Dendritic cell treated with granulocyte-macrophage colony-stimulating factor and Interleukin-4, amounts not matched to agents 40 ng/mL and 50 ng/mL, for 4 days (primary cell): ENCODE measurements around the gene MRGPRX2.

Experiments
- H3K27ac Mint-ChIP-seq: one replicate; pipeline ENCODE4 v1.8.0; 2022; ENCODE audit warnings: mild to moderate bottlenecking, mixed read lengths
- H3K27me3 Mint-ChIP-seq: one replicate; pipeline ENCODE4 v1.8.0; 2022; ENCODE audit warnings: mild to moderate bottlenecking, mixed read lengths
- H3K36me3 Mint-ChIP-seq: one replicate; pipeline ENCODE4 v1.8.0; 2022; ENCODE audit warnings: low read depth, mixed read lengths
- H3K4me1 Mint-ChIP-seq: one replicate; pipeline ENCODE4 v1.8.0; 2022; ENCODE audit warnings: low read depth, mixed read lengths
- H3K4me3 Mint-ChIP-seq: one replicate; pipeline ENCODE4 v1.8.0; 2022; ENCODE audit warnings: mild to moderate bottlenecking, moderate library complexity, mixed read lengths
- H3K9me3 Mint-ChIP-seq: one replicate; pipeline ENCODE4 v1.8.0; 2022; ENCODE audit warnings: mixed read lengths
- intact Hi-C: fragments of 100-400 bp; cut with micrococcal nuclease; formaldehyde crosslinking; loops from one replicate; pipeline ENCODE4 v1.15.0; 2022

MRGPRX2 gene

DNA sequence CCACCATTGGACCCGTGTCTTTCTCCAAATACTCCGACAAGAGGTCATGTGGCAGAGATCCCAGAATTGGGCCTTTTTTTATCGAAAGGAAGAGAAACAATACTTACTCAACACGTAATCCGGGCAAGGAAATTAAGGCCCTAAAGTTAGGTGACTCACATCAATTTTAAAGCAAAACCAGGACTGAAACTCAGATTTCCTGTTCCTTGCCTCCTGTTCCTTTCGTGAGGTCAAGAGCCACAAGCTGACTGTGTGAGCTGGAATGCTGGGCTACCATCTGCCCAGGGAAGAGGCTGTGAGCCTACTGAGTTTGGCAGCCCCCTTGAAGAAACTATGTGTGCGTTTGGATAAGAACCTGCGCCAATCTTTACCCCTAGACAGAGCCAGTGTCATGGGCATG, 27.1 kb upstream of the MRGPRX2 start:
- peaks cover 11% of the 10 kb centered on the region for H3K4me1 Mint-ChIP-seq
- H3K27ac Mint-ChIP-seq = no peak overlapping the region
- H3K36me3 Mint-ChIP-seq = no peaks in the 10 kb centered on the region
- H3K9me3 Mint-ChIP-seq = no peaks in the 10 kb centered on the region
- H3K27me3 Mint-ChIP-seq = peaks cover 1% of the 10 kb centered on the region
- no peak overlapping the region for H3K4me3 Mint-ChIP-seq
- intact Hi-C loops = no loop called here

DNA sequence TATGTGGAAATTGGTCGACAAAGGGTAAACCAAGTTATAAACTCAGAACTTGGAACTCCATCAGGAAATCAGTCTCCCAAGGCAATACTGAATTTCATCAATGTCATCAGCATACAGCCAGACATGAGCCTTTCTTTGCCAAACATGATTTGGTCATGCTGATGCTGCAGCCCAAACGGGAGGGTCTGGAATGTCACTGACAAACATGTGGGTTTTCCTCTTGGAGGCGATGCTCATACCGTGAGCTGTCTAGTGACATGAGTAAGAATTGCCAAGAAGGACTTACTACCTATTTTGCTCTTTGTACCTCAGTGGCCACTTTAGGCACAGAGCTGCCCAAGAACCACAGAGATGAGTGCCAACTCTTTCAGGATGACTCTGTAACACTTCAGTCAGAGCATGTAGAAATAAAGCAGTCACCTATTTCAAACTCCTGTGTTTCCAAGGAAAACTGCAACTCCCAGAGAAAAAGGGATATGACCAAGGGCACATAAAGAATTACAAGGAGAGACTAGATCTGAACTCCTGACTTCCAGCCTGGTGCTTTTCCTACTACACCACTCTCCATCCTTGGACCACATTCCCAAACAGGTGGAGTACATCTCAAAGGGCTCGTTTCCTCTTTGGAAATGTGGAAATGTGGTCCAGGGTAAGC, 24.3 kb upstream of the MRGPRX2 start:
- peaks cover under 1% of the 10 kb centered on the region for H3K4me1 Mint-ChIP-seq
- no peak overlapping the region for H3K27ac Mint-ChIP-seq
- no peaks in the 10 kb centered on the region for H3K9me3 Mint-ChIP-seq
- peaks cover 2% of the 10 kb centered on the region for H3K27me3 Mint-ChIP-seq
- intact Hi-C loops = no loop called here
- no peak overlapping the region for H3K4me3 Mint-ChIP-seq
- no peaks in the 10 kb centered on the region for H3K36me3 Mint-ChIP-seq

DNA sequence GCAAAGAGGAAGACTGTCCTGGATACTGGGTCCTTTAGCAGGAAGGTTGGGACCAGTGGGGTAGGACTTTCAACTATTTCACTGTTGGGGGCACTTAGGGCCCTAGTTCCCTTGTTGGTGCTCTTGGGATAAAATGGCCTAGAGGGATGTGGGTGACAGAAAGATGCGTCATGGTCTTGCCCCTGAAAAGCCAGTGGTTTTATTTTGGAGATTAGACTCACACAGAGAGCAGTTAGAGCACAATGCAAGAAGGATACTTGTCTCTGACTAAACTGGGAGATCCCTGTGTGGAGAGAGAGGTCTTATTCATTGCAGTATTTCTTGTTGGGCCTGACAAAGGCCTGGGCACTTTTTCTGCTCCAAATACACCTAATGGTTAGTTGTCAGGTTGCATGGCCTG, 22.6 kb upstream of the MRGPRX2 start:
- intact Hi-C loops = no loop called here
- no peaks in the 10 kb centered on the region for H3K36me3 Mint-ChIP-seq
- no peaks in the 10 kb centered on the region for H3K9me3 Mint-ChIP-seq

DNA sequence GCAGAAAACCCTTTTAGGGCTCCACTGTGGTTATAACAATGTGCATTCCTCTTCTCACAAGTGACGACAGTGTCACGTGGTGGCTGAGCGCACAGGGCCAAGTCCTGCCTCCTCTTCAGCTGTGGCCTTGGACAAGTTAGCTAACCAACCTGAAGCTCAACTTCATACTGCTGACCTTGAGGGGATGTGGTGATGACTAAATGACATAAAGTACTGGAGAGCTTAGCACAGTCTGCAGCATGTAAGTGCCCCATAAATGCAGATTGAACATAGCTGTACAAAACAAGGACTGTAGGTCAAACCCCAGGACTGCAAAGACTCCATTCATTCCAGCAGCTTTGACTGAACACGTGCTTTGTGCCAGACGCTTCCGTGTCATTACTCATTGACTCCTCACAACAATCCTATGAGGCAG, 20.1 kb upstream of the MRGPRX2 start:
- H3K4me3 Mint-ChIP-seq = no peak overlapping the region
- H3K9me3 Mint-ChIP-seq = no peaks in the 10 kb centered on the region
- no peaks in the 10 kb centered on the region for H3K4me1 Mint-ChIP-seq
- H3K27ac Mint-ChIP-seq = no peak overlapping the region
- H3K27me3 Mint-ChIP-seq = peaks cover 3% of the 10 kb centered on the region
- H3K36me3 Mint-ChIP-seq = no peaks in the 10 kb centered on the region
- intact Hi-C loops = no loop called here

More for the DNA sequence above, 22.6 kb upstream of the MRGPRX2 start:
- Mint-ChIP-seq H3K27ac (no peak overlapping the region), H3K4me1 (no peaks in the 10 kb centered on the region), H3K4me3 (no peak overlapping the region), H3K27me3 (peaks cover 3% of the 10 kb centered on the region)

DNA sequence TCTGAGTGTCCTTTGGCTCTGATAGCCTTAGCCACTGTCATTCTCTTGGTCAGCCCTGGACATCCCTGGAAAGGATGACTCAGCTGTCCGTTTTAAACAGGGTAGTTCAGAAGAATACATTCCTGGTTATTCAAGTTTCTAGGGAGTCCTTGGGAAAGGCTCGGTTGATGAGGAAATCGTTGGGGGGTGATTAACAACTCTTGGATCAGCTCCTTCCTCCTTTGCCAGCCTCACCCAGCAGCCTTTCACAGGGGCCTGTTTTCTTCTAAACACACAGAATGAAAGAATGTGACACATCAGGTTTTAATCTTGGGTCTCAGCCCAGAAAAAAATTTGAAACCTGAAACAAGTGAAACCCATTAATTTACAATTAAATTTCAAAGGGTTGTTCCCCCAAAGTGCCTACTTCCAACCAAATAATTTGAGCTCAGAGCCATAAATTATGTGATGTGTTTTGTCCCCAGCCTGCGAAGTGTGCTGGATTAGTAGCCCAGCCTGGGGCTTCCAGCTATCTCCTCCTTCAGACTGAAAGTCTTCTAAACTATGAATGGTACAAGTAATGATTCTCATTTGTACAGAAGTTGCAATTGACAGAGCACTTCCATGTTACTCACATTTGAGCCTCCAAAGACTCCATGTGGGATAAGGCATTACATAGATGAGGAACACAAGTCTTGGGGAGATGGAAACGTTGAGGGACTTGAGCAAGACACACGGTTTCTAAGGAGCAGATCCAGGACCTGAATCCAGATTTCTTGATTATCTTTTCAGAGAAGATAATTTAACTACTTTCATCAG, 19.3 kb upstream of the MRGPRX2 start:
- Mint-ChIP-seq H3K36me3 (no peaks in the 10 kb centered on the region), H3K27me3 (peaks cover 3% of the 10 kb centered on the region), H3K4me1 (no peaks in the 10 kb centered on the region), H3K9me3 (no peaks in the 10 kb centered on the region), H3K4me3 (no peak overlapping the region), H3K27ac (no peak overlapping the region)
- intact Hi-C loops = loop anchor here (5.0 to 10.0 kb wide), 2 partner anchors 75 to 162 kb away; partner anchors contain the start of gene E2F8

DNA sequence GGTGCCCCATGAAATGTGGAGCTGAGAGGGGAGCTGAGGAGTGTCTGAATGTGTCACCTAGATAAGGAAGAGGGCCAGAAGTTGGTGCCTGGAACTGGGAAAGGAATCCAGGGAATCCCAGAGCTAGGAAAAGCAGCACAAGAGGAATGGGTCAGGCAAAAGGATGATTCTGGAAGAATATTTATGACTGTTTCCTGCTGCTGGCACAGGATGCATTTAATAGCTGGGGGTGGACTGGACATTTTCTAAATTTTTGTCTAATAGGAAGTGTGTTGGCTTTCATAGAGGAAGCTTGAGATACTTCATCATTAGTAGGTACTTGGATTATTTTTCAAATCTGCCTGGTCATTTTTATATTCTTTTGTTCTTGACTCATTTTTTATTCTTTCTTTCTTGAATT, 17.4 kb upstream of the MRGPRX2 start:
- Mint-ChIP-seq H3K27me3 (peaks cover 6% of the 10 kb centered on the region), H3K4me1 (no peaks in the 10 kb centered on the region), H3K27ac (no peak overlapping the region), H3K4me3 (no peak overlapping the region), H3K9me3 (no peaks in the 10 kb centered on the region), H3K36me3 (no peaks in the 10 kb centered on the region)
- intact Hi-C loops = loop anchor here (2.0 to 10.0 kb wide), 3 partner anchors 39 to 164 kb away; partner anchors contain the start of genes E2F8 and ZDHHC13

DNA sequence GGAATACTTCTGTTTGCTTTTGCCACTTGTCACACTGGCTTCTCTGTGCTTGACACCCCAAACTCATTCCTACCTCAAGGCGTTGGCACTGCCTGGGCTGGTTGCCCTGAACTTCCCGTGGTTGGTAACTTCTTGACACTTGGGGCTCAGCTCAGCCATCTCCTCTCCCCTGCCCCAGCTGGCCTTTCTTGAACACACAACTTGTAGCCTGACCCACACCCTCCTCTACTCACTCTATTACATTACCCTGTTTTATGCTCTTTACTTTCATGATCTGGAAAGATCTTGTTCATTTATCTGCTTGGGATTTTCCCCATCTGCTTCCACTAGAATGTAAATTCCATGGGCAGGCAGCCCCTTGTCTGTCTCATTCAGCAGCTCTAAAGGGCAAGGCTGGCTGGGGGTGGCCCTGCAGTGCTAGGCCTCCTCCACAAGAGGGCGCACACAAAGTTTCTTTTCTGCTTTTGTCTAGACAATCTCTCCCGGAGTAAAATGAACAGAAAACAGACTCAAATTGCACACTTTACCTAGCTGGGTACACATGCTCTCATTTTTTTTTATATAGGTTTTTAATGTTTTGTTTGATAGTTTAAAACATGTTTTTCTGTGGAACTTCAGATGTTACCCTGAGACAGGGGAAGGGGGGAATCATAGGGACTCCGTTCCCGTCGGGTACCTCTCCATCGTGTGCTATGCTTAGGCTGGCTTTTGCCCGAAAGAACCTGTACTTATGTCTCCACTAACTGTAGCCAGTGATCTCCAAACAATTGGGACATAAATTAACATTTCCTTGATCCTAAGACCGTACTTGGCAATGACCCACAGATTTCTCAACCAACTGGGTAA, 16.4 kb upstream of the MRGPRX2 start:
- Mint-ChIP-seq H3K9me3 (no peaks in the 10 kb centered on the region), H3K36me3 (no peaks in the 10 kb centered on the region), H3K4me3 (no peak overlapping the region), H3K27me3 (peaks cover 6% of the 10 kb centered on the region), H3K27ac (no peak overlapping the region), H3K4me1 (no peaks in the 10 kb centered on the region)
- intact Hi-C loops = loop anchor here (2.0 to 10.0 kb wide), 3 partner anchors 40 to 165 kb away; partner anchors contain the start of genes E2F8 and ZDHHC13

DNA sequence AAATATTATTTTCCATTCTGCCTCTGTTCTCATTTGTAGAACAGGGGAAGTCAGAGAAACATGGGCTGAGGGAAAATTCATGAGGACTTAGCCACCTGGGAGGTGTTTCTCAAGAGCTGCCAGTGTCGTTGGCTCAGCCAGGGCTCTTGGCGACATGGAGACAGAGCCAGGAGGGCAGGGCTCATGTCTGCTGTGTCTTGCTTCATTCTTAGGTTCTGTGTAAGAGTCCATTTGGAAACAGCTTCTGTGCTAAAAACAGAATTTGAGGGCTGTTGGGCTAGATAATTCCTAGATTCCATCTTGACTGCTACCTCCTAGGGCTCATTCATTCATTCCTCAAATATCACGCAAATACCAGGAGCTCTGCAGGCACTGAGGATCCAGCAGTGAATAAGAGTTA, 15.1 kb upstream of the MRGPRX2 start:
- intact Hi-C loops = loop anchor here (2.0 to 10.0 kb wide), 3 partner anchors 41 to 167 kb away; partner anchors contain the start of genes E2F8 and ZDHHC13
- H3K27me3 Mint-ChIP-seq = peaks cover 4% of the 10 kb centered on the region
- no peaks in the 10 kb centered on the region for H3K36me3 Mint-ChIP-seq
- H3K4me3 Mint-ChIP-seq = no peak overlapping the region
- no peaks in the 10 kb centered on the region for H3K9me3 Mint-ChIP-seq
- H3K27ac Mint-ChIP-seq = no peak overlapping the region
- no peaks in the 10 kb centered on the region for H3K4me1 Mint-ChIP-seq

DNA sequence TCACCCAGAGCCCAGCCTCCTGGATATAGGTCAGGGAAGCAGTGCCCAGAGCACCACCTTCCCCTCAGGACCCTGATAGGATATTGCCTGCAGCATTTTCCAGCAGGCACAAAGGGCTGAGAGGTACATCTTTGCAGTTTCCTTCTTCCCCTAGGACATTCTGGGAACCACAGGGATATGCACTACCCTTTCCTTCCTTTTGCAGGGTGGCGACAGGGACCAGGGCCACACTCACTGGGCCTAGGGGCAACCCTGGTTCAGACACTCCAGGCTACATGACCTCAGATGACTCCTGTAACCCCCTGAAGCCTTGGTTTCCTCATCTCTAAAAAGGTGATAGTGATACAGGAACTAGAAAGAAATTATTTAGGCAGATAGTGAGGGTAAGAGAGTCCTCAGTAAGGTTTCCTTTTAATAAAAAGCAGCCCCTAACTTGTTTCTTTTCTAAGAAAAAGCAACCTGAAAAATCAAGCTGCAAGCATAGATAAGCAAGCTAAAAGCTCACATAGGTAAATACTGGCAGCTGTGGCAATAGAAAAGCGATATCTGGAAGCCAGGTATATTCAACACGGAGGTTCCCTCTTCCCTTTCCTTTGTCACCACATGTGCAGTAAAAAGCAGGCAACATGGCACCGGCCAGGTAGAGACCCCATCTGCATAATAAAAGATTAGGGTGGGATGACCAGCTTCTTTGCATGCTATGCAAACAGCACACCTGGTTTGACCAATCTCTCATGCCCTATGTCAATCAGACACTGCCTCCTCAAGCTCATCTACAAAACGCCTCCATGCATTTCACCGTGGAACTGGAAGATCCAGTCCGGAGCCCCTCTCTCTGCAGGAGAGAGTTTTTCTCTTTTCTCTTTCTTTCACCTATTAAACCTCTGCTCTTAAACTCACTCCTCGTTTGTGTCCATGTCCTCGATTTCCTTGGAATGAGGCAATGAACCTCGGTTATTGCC, 13.2 kb upstream of the MRGPRX2 start:
- Mint-ChIP-seq H3K4me1 (no peaks in the 10 kb centered on the region), H3K36me3 (no peaks in the 10 kb centered on the region), H3K27me3 (peaks cover 5% of the 10 kb centered on the region), H3K4me3 (no peak overlapping the region), H3K27ac (no peak overlapping the region), H3K9me3 (no peaks in the 10 kb centered on the region)
- intact Hi-C loops = loop anchor here (10.0 kb wide), 1 partner anchor 81 kb away; no protein-coding TSS in a partner anchor

DNA sequence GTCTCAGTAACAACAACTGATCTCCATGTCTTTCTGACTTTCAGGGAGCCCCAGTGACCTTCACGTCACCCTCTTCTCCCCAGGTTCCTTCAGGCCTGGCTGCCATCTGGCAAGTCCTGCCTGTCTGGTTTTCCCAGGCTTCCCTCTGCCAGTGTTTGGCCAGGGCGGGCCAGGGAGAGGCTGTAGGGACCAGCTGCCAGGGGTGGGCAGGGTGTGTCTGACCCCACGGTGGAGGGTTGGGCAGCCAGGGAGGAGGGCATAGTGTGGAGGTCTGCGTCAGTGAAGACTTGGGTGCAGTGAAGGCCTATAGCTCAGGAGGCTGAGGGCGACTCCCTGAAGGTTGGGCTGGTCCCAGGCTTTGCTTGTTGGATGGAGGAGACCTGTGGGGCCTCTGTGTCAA, 11.9 kb upstream of the MRGPRX2 start:
- no peaks in the 10 kb centered on the region for H3K9me3 Mint-ChIP-seq
- intact Hi-C loops = loop anchor here (10.0 kb wide), 1 partner anchor 82 kb away; no protein-coding TSS in a partner anchor
- no peaks in the 10 kb centered on the region for H3K36me3 Mint-ChIP-seq
- no peak overlapping the region for H3K4me3 Mint-ChIP-seq
- H3K27ac Mint-ChIP-seq = no peak overlapping the region
- peaks cover 5% of the 10 kb centered on the region for H3K27me3 Mint-ChIP-seq
- no peaks in the 10 kb centered on the region for H3K4me1 Mint-ChIP-seq

DNA sequence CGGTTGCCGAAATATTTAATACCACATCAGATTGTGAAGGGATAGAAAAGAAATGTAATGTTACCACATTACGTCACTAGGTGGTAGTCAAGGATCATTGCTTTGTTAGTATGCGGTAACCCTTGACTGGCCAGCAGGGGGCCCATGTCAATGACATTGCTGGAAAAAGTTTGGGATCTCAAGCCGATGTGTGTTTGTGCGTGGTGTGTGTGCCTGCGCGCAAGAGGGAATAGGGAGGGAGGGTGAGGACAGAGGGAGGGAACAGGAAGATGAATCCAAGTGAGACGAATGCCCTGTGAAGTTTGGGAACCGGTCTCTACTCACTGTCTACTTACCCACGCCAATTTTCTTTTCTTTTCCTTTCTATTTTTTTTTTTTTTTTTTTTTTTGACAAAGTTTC, 10.7 kb upstream of the MRGPRX2 start:
- Mint-ChIP-seq H3K27me3 (peaks cover 11% of the 10 kb centered on the region), H3K36me3 (no peaks in the 10 kb centered on the region), H3K9me3 (no peaks in the 10 kb centered on the region), H3K4me3 (peak overlapping the region; percentile 43), H3K27ac (no peak overlapping the region), H3K4me1 (no peaks in the 10 kb centered on the region)
- intact Hi-C loops = loop anchor here (1.0 to 10.0 kb wide), 2 partner anchors 84 to 482 kb away; no protein-coding TSS in a partner anchor

DNA sequence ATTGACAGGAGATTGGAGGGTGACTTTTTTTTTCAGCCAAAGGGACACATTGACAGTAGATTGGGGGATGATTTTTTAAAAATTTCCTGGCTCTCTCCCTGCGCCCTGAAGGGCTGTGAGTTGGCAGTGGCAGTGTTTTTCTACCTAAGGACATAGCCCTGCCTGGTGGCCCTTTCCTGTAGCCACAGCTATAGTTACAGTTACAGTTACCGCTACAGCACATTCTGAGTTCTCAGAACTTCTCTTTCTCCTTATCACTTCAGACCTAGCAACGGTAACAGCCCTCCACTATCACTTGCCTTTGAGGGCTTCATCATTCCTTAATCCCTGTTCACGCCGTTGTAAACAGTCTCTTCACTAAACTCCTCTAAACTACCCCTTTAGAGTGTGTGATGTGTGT, 684 bp downstream of the MRGPRX2 start:
- peaks cover 14% of the 10 kb centered on the region for H3K27me3 Mint-ChIP-seq
- intact Hi-C loops = no loop called here
- no peak overlapping the region for H3K27ac Mint-ChIP-seq
- H3K36me3 Mint-ChIP-seq = no peaks in the 10 kb centered on the region
- H3K9me3 Mint-ChIP-seq = no peaks in the 10 kb centered on the region
- H3K4me3 Mint-ChIP-seq = no peak overlapping the region
- no peaks in the 10 kb centered on the region for H3K4me1 Mint-ChIP-seq

DNA sequence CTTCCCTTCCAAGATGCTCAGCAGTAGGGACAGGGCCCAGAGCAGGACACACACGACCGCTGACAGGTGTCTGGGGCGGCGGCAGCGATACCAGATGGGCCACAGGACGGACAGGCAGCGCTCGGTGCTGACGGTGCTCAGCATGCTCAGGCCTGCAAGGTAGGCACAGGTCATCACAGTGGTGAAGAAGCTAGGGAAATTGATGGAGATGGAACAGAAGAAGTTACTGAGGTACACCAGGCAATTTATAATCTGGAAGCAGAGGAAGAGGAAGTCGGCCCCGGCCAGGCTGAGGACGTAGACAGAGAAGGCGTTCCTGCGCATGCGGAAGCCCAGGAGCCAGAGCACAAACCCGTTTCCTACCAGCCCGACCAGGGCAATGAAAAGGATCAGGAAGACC, 4.6 kb downstream of the MRGPRX2 start:
- intact Hi-C loops = no loop called here
- Mint-ChIP-seq H3K36me3 (no peaks in the 10 kb centered on the region), H3K27ac (no peak overlapping the region), H3K4me1 (no peaks in the 10 kb centered on the region), H3K4me3 (no peak overlapping the region), H3K9me3 (peaks cover 8% of the 10 kb centered on the region), H3K27me3 (peaks cover 4% of the 10 kb centered on the region)
